Heart left ventricle (tissue), 16 donors: ENCODE results near the gene TTC6. TPM values are rescaled to one million over a fixed set of nuclear protein-coding genes. Genes with fewer than 3 reads are reported as not detected.

Experiments used
- ATAC-seq, 4 donors: fragments of 200-7000 bp; cut with Tn5 transposase; one replicate each; pipeline ENCODE4 v1.9.1; 2020 to 2022; ENCODE audit warnings: moderate library complexity in 4 of 4, mild to moderate bottlenecking in 3 of 4, moderate number of reproducible peaks in 1 of 4
- DNase-seq, 5 donors: peaks; one replicate each; pipeline ENCODE4 v3.0.0-alpha.2; 2020
- H3K27ac ChIP-seq, 12 donors: fragments of 200-600 bp; sonication (generic) in 4 of 12; one replicate each; pipeline versions ENCODE4 v1.5.0 to v1.8.0; 2016 to 2022; ENCODE audit warnings: mild to moderate bottlenecking in 2 of 12
- H3K27me3 ChIP-seq, 9 donors: fragments of 200-600 bp; sonication (generic) in 2 of 9; one replicate each; pipeline versions ENCODE4 v1.5.1 to v1.8.0; 2016 to 2022; ENCODE audit warnings: mild to moderate bottlenecking in 3 of 9
- H3K36me3 ChIP-seq, 9 donors: fragments of 200-600 bp; sonication (generic) in 2 of 9; one replicate each; pipeline versions ENCODE4 v1.5.0 to v1.8.0; 2018 to 2022; ENCODE audit warnings: mild to moderate bottlenecking in 2 of 9
- H3K4me1 ChIP-seq, 12 donors: fragments of 200-600 bp; sonication (generic) in 4 of 12; one replicate each; pipeline versions ENCODE4 v1.5.0 to v1.8.0; 2016 to 2022; ENCODE audit warnings: mild to moderate bottlenecking in 3 of 12
- H3K4me3 ChIP-seq, 12 donors: fragments of 200-600 bp; sonication (generic) in 4 of 12; one replicate each; pipeline versions ENCODE4 v1.5.0 to v1.8.0; 2017 to 2022; ENCODE audit warnings: mild to moderate bottlenecking in 9 of 12, moderate library complexity in 4 of 12
- H3K9me3 ChIP-seq, 12 donors: fragments of 200-600 bp; sonication (generic) in 4 of 12; one replicate each; pipeline versions ENCODE4 v1.5.0 to v1.8.0; 2016 to 2022; ENCODE audit warnings: mild to moderate bottlenecking in 1 of 12
- POLR2A ChIP-seq, 2 donors: fragments of 450-650 bp; IDR thresholded peaks; one replicate each; pipeline ENCODE4 v1.6.1; 2017; ENCODE audit warnings: antibody characterized with exemption in 2 of 2, mild to moderate bottlenecking in 2 of 2, moderate library complexity in 2 of 2
- WGBS, 4 donors: extraction: QIAGEN DNeasy Blood & Tissue Kit in 2 of 4; methylation state at CpG; one replicate each; pipeline versions ENCODE4 v1.1.5 to v1.1.7; 2013 to 2018; 5-methylcytosine and 5-hydroxymethylcytosine counted together
- intact Hi-C, 10 donors: fragments of 100-400 bp; cut with DNase I; formaldehyde crosslinking; loops; one replicate each; pipeline versions ENCODE4 v1.11.1 to v1.14.2; 2022
- long read RNA-seq, 3 donors: library from polyadenylated mRNA; unstranded; transcript quantifications; one replicate each; pipeline ENCODE4 v2.0.0, GENCODE V29; 2020 to 2021
- polyA plus RNA-seq, 2 donors: library from polyadenylated mRNA; stranded (reverse); fragments of 200-250 nt; gene quantifications; one replicate each; pipeline ENCODE4 v1.2.3, GENCODE V29; 2013
- total RNA-seq, 9 donors: library from RNA; depleted of rRNA in 2 of 9; stranded (reverse); fragments of >200 nt in 2 of 9; fragmentation: NEBNext Ultra II Directional in 3 of 9; extraction: Animal tissue kit (Norgen Biotek cat#: 25700) in 3 of 9; gene quantifications; one replicate each; pipeline versions ENCODE4 v1.1.0 to v1.2.4, GENCODE V29; 2016 to 2023
- TF ChIP-seq, protein P1 (sequence below), 12 donors: fragments of 200-600 bp; sonication (generic) in 4 of 12; IDR thresholded peaks; one replicate each; pipeline versions ENCODE4 v1.5.0 to v1.8.0; 2018 to 2022; ENCODE audit warnings: antibody characterized with exemption in 12 of 12, mild to moderate bottlenecking in 5 of 12
- donor health status: ischemic (EF 13 %, LVEDD 7.1; RV severe dilation, severe dysfunction).
- donor health status: healthy with polysubstance abuse.
- donor health status: DM: no; HTN: yes; CAD: no.
- donor health status: DM: no; HTN: no; CAD: no.
- donor health status: ischemic (EF 25% LVEDD 6.9; RV normal size, moderate dysfunction).
- donor health status: ischemic (EF 25% LVEDD 5.7; RV mildly dilated, moderate dysfunction).
- donor health status: healthy.
- donor health status: DM: yes; HTN: yes; CAD: no.
- donor health status: ischemic (EF 35%, LVEDD 5.7; RV mildly dilated, moderate dysfunction).
- donor health status: nonischemic (EF 11% LVEDD 7.7; RV severe dilation, severe dysfunction).
- donor health status: DM: yes; HTN: yes; CAD: no.
- donor health status: PGD.
- donor health status: ischemic (EF 29% LVEDD 5.4; RV normal size, mild dysfunction).
- donor health status: nonischemic (EF 23%, LVEDD 6.1; RV moderate dilation, normal function).

The TTC6 gene, protein sequence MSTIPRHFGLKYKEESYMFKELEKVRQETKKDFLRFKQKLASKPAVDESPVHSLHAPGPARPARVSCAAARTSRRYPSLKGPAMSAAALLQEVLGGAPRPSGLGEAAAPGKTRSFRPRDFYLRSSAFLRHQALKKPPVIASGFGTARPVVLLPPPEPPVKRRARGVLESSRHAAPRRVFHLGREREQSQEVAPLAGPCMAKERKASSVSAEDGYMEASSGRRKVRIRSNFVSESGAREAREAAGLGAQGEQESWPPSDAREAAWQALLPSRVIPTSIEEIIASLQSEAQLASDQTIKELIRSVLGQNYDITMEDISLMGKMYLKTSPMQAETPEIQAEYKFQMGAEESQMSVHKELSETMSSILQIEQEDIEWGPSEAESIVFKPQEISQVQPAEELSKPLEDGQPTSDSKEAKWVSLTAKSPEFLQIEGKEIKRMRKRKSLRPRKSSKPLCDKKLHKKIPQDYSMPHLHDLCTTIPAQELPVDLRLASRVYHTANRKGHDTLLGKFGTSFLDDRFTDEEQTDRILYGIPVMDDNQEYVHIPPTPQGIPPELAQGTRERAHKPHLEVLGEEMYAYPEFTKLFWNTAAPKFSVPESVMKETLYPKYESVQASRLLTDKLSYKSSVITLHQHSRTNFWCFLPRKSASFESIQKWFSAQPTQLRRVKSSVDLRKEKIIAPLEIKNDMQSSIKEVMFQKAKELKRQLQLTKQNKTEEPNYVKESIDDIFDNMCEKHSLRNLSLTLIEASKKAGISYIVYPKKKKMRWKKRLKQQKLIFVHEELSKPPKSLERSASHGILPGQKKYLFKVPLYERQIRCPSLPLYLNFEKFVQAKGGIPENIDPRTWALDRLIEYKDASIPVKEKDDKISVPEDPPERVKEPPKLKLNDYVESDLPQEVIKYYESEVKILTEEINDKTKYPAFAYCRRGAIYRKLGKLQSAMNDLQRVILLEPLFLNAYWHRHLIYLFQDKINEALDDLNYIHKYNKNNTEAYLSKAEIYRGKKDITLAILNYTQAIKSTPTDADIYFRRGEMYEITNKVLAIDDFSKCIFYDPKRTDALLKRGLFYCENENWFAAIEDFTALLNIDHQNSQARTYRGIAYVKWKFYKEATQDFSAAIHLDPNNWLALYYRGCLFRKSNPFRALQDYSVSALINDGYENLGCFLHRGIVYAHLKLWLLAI (N-terminal part only)
- not detected for total RNA-seq
- not detected for polyA plus RNA-seq
- long read RNA-seq, donor 1: 0 reads
- long read RNA-seq, donor 2: 0 reads
- long read RNA-seq, donor 3: 0 reads

DNA sequence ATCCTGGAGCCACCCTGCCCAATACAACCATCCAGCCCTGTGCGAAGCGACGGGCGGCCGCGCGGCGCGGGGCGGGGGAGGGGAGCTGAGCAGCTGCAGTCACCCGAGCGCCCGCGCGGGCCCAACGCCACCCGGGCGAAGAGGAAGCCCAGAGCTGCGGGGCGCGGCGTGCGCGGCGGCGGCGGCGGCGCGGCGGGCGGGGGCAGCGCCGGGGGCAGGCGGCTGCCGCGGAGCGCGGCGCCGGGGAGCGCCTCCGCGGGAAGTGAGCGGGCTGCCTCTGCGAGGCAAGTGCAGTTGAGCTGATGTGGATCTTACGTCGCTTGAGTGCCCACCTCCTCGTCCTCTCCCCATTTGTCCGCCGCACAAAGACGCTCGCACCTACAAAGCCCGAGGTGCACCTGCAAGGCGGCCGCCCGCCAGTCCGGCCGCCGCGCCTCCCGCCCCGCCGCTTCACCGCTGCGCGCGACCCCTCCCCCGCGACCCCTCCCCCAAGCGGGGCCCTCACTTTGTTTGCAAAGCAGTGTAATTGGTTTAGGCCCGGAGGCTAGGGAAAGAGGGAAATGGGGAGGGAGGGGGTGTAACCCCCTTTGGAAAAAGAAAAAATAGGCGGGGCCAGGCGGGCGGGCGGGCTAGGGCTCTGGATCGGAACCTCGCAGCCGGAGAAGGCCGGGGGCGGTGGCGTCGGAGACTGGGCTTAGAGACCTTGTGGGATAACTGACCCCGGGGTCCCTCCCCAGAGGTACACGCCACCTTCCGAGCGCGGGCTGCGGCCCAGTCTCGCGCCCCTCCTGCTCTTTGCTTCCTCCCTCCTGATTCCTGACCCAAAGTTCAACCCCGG is at the start of gene TTC6, which contains the start of gene FOXA1:
TSS of gene TTC6 (plus strand) at position 659 of the 838 bp plus-strand sequence. CDS start 26,436 bp downstream, outside the sequence.
TSS of gene FOXA1 (minus strand) at position 279 of the 838 bp plus-strand sequence. CDS start at position 2, 277 bp downstream.
- H3K4me3 ChIP-seq: peak within 1 kb of the TSS; percentile 20 to 46 (median 31)
- WGBS, 4 donors: 1 to 2% (median 2%) methylated on average over 49 to 92 of the region's 92 CpGs
- DNase-seq: no peak
- peak in 2 of 4 donors; percentile 38 to 43 for ATAC-seq
- H3K36me3 ChIP-seq: no peaks in the 10 kb centered on the region
- TF ChIP-seq, protein P1, sequence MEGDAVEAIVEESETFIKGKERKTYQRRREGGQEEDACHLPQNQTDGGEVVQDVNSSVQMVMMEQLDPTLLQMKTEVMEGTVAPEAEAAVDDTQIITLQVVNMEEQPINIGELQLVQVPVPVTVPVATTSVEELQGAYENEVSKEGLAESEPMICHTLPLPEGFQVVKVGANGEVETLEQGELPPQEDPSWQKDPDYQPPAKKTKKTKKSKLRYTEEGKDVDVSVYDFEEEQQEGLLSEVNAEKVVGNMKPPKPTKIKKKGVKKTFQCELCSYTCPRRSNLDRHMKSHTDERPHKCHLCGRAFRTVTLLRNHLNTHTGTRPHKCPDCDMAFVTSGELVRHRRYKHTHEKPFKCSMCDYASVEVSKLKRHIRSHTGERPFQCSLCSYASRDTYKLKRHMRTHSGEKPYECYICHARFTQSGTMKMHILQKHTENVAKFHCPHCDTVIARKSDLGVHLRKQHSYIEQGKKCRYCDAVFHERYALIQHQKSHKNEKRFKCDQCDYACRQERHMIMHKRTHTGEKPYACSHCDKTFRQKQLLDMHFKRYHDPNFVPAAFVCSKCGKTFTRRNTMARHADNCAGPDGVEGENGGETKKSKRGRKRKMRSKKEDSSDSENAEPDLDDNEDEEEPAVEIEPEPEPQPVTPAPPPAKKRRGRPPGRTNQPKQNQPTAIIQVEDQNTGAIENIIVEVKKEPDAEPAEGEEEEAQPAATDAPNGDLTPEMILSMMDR (IDR thresholded peaks at IDR 0.05): no peak
- TF ChIP-seq POLR2A (IDR thresholded peaks at IDR 0.05): no peak
- no peaks in the 10 kb centered on the region for H3K9me3 ChIP-seq
- peaks cover 0 to 67% (median 25%) of the 10 kb centered on the region in 12 donors for H3K4me1 ChIP-seq
- peaks cover 79 to 98% (median 95%) of the 10 kb centered on the region in 9 donors for H3K27me3 ChIP-seq
- H3K27ac ChIP-seq: no peak within 1 kb of the TSS
- intact Hi-C loops: loop anchor here in 4 of 10 donors (10.0 kb wide), 2 partner anchors 350 to 930 kb away; partner anchors contain the start of gene PAX9 (in 2 of the 4)

DNA sequence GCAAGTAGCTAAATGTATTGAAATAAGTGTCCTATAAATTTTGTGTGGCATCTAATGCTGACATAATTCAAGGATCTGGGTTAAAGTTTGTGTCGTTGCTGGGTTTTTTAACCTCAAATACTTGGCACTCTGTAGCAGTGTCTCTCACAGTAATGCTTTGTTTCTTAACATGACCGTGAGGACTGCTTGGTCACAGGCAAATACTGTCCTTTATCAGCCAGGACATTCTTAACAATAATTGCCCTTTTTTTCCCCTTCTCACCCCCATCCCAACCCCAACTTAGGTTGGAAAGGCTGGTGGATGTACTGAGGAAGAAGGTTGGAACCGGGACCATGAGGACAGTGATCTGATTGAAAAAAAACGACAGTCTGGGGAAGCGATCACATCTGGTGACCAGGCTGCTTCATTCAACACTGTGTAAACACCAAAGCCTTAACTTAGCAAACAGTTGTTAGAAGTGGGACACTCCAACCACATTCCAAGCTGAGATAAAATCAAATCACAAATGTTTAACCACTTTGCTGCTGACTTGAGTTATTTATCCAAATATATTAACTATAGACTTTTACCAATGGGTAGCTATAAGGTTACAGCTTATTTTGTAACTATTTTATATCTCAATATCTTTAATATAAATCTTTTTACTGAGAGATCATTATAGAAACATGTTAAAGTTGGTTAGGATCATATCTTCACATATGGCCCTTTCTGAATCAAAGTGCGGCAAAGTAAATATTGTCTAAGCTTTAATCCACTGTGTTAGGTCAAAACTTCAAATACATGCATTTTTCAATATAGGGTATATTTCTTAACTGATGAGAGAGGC is 48.6 kb upstream of the TTC6 start:
- TF ChIP-seq, protein P1 (IDR thresholded peaks at IDR 0.05): no peak
- TF ChIP-seq POLR2A (IDR thresholded peaks at IDR 0.05): no peak

DNA sequence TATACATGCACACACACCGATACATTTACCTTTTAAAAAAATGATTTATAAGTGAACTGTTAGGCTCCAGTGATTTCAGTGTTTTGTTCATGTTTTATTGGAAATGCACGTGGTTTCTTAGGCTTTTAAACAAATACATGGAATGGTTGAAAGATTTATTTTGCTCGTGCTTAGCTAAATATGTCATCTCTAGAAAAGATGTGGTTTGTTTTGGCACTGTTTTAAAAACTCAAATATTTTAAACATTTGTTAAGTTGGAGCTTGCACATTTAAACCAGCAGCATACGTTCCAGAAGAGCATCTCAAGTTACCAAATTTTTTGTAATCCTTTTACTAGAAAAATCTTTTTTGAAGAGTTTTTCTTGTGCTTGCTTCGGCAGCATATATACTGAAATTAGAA is 44.9 kb upstream of the TTC6 start:
- no peak overlapping the region for H3K4me3 ChIP-seq
- ATAC-seq (no peak), DNase-seq (no peak)
- no peaks in the 10 kb centered on the region for H3K36me3 ChIP-seq
- TF ChIP-seq POLR2A (IDR thresholded peaks at IDR 0.05): no peak
- TF ChIP-seq, protein P1 (IDR thresholded peaks at IDR 0.05): no peak
- H3K27me3 ChIP-seq: no peaks in the 10 kb centered on the region
- WGBS, 4 donors: 61 to 67% (median 63%) methylated on average over 5 of the region's 5 CpGs
- H3K4me1 ChIP-seq: no peaks in the 10 kb centered on the region
- intact Hi-C loops: no loop called here
- H3K27ac ChIP-seq: no peak overlapping the region
- H3K9me3 ChIP-seq: peaks cover 0 to 22% (median 1%) of the 10 kb centered on the region in 12 donors

More for the DNA sequence above, 48.6 kb upstream of the TTC6 start:
- Histone ChIP-seq H3K36me3 (no peaks in the 10 kb centered on the region), H3K4me1 (no peaks in the 10 kb centered on the region), H3K4me3 (no peak overlapping the region), H3K27me3 (no peaks in the 10 kb centered on the region), H3K27ac (no peak overlapping the region), H3K9me3 (peaks cover 0 to 1% (median 0%) of the 10 kb centered on the region in 12 donors)
- DNase-seq (no peak), ATAC-seq (no peak)
- intact Hi-C loops: no loop called here
- WGBS, 4 donors: 48 to 51% (median 49%) methylated on average over 6 of the region's 6 CpGs
